ENCODE results near the gene GRIN3A. TPM values are rescaled to one million over a fixed set of nuclear protein-coding genes. Genes with fewer than 3 reads are reported as not detected.

The GRIN3A gene
- total RNA-seq, 2 experiments from 2014 or later = not detected

GRCh38 chr9:101706261-101706798 is 32.1 kb downstream of the GRIN3A start:
- POLR2A ChIA-PET = no interaction called here
- no peak for TF ChIP-seq CTCF (IDR thresholded peaks at IDR 0.05)
- Mint-ChIP-seq H3K9me3 (no peaks in the 10 kb centered on the region), H3K36me3 (ENCODE audit: low read depth) (no peaks in the 10 kb centered on the region), H3K27me3 (peaks cover 19% of the 10 kb centered on the region), H3K4me1 (ENCODE audit: low read depth) (peaks cover 11% of the 10 kb centered on the region), H3K4me3 (no peak overlapping the region), H3K27ac (no peak overlapping the region)
- ATAC-seq (no peak), DNase-seq (no peak)
- intact Hi-C loops (cut with micrococcal nuclease) = no loop called here
- CTCF ChIA-PET = no interaction called here

- DNase-seq = peak; percentile 53
- CTCF ChIA-PET = interaction anchor here (0.9 to 1.0 kb wide), 2 partner anchors 11 to 23 kb away, joined by 3 to 4 read pairs; no protein-coding TSS in a partner anchor
- Mint-ChIP-seq H3K9me3 (no peaks in the 10 kb centered on the region), H3K27me3 (peaks cover 15% of the 10 kb centered on the region), H3K27ac (no peak overlapping the region), H3K4me3 (peak overlapping the region; percentile 73), H3K36me3 (ENCODE audit: low read depth) (no peaks in the 10 kb centered on the region), H3K4me1 (ENCODE audit: low read depth) (peaks cover 11% of the 10 kb centered on the region)
- ATAC-seq = peak; percentile 88
- intact Hi-C loops (cut with micrococcal nuclease) = no loop called here
- POLR2A ChIA-PET = no interaction called here
- TF ChIP-seq CTCF (IDR thresholded peaks at IDR 0.05) = peak; percentile 21
Measured at GRCh38 chr9:101705135-101705661, 33.2 kb downstream of the GRIN3A start.

- no peaks in the 10 kb centered on the region for H3K9me3 Mint-ChIP-seq
- ATAC-seq (no peak), DNase-seq (no peak)
- no peaks in the 10 kb centered on the region for H3K36me3 Mint-ChIP-seq (ENCODE audit: low read depth)
- ChIA-PET POLR2A (interaction anchor here (0.6 kb wide), 1 partner anchor 131 kb away, joined by 3 read pairs; no protein-coding TSS in a partner anchor), CTCF (interaction anchor here (1.2 kb wide), 1 partner anchor 9 kb away, joined by 5 read pairs; no protein-coding TSS in a partner anchor)
- peaks cover 9% of the 10 kb centered on the region for H3K27me3 Mint-ChIP-seq
- no peak overlapping the region for H3K27ac Mint-ChIP-seq
- peaks cover 11% of the 10 kb centered on the region for H3K4me1 Mint-ChIP-seq (ENCODE audit: low read depth)
- no peak overlapping the region for H3K4me3 Mint-ChIP-seq
- TF ChIP-seq CTCF (IDR thresholded peaks at IDR 0.05) = no peak
- intact Hi-C loops (cut with micrococcal nuclease) = no loop called here
Measured at GRCh38 chr9:101702257-101702656, 36.2 kb downstream of the GRIN3A start.

GRCh38 chr9:101693546-101694336 is 44.7 kb downstream of the GRIN3A start:
- Mint-ChIP-seq H3K9me3 (no peaks in the 10 kb centered on the region), H3K4me3 (no peak overlapping the region), H3K4me1 (ENCODE audit: low read depth) (no peaks in the 10 kb centered on the region), H3K27me3 (peaks cover 2% of the 10 kb centered on the region), H3K27ac (no peak overlapping the region), H3K36me3 (ENCODE audit: low read depth) (no peaks in the 10 kb centered on the region)
- CTCF ChIA-PET = interaction anchor here (1.2 kb wide), 1 partner anchor 12 kb away, joined by 4 read pairs; no protein-coding TSS in a partner anchor
- no peak for ATAC-seq
- no peak for TF ChIP-seq CTCF (IDR thresholded peaks at IDR 0.05)
- intact Hi-C loops (cut with micrococcal nuclease) = no loop called here
- POLR2A ChIA-PET = no interaction called here
- DNase-seq = no peak

GRCh38 chr9:101691657-101692056 is 46.8 kb downstream of the GRIN3A start:
- CTCF ChIA-PET = no interaction called here
- intact Hi-C loops (cut with micrococcal nuclease) = no loop called here

More at GRCh38 chr9:101691657-101692056, 46.8 kb downstream of the GRIN3A start:
- POLR2A ChIA-PET = no interaction called here
- ATAC-seq (no peak), DNase-seq (no peak)
- Mint-ChIP-seq H3K9me3 (no peaks in the 10 kb centered on the region), H3K4me1 (ENCODE audit: low read depth) (no peaks in the 10 kb centered on the region), H3K27ac (no peak overlapping the region), H3K27me3 (peaks cover 2% of the 10 kb centered on the region), H3K4me3 (no peak overlapping the region), H3K36me3 (ENCODE audit: low read depth) (no peaks in the 10 kb centered on the region)
- TF ChIP-seq CTCF (IDR thresholded peaks at IDR 0.05) = no peak
